22Rv1 (cell line): ENCODE data around the gene ADAMTS9.

Experiments
- H3K27ac ChIP-seq: fragments of 450-650 bp; 2 replicates; pipeline ENCODE4 v1.5.1; 2017
- CTCF ChIP-seq: fragments of 450-650 bp; IDR thresholded peaks from 2 replicates; pipeline ENCODE4 v1.5.1; 2017; ENCODE audit warnings: mild to moderate bottlenecking
- ZFX ChIP-seq: fragments of 450-650 bp; IDR thresholded peaks from 2 replicates; pipeline ENCODE4 v1.6.1; 2017; ENCODE audit warnings: antibody characterized with exemption, borderline replicate concordance

The ADAMTS9 gene

DNA sequence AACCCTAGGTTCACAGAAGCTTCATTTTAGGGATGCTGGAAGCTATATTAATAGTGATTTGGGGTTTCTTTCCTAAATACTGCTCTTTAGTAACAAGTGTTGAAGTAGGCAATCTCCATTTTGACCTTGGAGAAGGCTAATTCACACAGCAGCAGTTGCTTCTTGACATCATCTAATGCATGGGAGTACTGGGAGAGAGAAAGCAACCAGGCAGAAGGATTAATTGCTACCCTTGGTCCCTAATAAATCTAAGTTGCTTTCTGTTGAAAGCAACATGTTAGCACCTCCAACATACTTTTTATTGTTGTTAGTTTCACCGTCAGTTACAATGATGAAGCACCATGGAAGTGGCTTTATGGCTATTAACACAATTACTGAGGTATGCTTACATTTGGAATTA lies 96.2 kb downstream of the ADAMTS9 start:
- H3K27ac ChIP-seq: no peak overlapping the region
- TF ChIP-seq ZFX (no peak), CTCF (no peak)

- H3K27ac ChIP-seq: no peak overlapping the region
- TF ChIP-seq ZFX (no peak), CTCF (no peak)
Observed at GRCh38 chr3:64588380-64588779, 99.4 kb downstream of the ADAMTS9 start.

DNA sequence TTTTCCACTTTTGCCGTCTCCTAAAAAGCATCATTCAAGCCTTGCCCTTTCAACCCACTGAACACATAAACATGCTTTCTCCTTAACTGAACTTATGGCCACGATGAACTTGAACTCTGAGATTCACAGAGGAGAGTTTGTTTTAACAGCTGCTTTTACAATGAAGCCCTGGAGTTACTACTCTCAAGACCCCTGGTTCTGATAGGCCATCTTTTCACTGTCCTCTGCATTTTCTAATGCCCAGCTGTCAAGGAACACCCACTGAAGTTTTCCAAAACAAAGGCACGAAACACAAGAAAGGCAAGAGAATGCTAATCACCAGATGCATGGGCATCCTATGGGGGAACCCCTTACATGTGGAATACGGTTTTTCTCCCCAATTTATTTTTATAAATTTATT lies 100.8 kb downstream of the ADAMTS9 start:
- H3K27ac ChIP-seq: no peak overlapping the region
- no peak for TF ChIP-seq ZFX
- no peak for TF ChIP-seq CTCF

DNA sequence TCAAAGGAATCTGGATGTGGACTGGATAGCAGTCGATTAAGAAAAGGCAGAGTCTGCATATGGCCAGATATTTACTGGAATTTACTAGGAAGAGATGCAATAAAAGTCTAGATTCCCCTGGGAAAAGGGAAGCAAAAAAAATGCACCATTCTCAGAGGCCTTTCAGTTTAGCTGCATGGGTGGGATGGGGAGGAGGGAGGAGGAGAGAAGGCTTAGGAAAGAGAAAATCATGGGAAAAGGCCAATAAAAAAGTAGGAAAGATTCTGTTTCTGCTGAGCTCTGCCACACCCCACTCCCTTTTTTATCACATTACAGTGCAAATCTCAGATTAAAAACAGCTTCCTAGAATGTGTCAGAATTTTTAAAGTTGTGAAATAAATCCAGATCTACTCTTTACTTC lies 103.6 kb downstream of the ADAMTS9 start:
- TF ChIP-seq ZFX (no peak), CTCF (no peak)
- H3K27ac ChIP-seq: no peak overlapping the region

GRCh38 chr3:64578797-64579196 lies 109.0 kb downstream of the ADAMTS9 start:
- no peak overlapping the region for H3K27ac ChIP-seq
- TF ChIP-seq ZFX (no peak), CTCF (no peak)

DNA sequence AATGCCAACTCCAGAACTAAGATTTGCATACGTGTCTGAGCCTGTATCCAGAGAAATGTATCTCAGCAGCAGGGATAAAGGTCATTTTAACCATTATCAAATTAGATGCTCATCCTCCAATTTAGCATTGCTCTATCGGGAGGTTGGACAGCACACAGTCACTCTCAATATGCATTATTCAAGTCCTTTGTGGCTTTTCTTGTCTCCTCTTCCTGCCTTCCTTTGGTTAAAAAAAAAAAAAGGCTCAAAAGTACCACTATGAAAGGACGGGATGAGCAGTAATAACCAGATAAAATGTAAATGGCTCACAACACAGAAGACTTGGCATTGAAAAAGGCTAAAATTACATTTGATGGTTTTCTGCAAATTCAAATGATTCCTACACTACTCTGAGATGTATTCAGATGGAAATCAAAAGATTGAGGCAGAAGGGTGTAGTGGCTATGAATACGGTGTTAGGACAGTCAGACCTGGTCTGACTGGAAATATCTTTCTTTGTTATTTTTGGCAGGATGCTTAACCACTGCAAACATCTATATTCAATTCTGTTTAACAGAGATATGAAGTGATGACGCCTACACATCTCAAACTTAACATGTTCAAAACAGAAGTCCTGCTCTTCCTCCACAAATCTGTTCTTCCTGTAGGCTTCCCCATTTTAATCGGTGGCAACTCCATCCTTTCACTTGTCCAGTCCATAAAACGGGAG lies 109.6 kb downstream of the ADAMTS9 start:
- no peak overlapping the region for H3K27ac ChIP-seq
- no peak for TF ChIP-seq ZFX
- no peak for TF ChIP-seq CTCF

DNA sequence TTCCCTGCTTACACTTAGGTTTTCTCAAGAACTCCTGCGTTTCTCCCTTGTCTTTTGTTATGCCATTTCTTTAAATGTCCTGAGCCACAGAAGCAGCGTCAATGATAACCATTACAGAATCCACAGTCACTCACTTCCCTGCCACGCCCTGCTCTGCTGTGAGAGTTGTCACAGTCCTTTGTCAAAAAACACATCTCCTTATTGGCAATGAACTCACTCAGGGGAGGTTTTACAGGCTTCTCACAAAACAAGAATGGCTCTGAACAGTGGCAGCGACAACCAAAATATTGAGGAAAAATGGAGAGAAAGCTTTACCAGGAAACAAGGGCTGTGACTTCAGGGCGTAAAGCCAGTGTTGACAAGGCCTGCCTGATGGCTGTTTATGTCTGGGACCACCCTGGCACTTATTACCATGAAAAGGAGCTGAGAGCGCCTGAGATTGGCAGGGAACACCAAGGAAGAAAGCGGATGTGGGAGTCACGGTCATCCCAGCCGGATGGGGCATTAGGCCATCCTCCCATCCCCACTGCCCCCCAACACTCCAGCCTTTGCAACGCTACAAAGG lies 111.5 kb downstream of the ADAMTS9 start:
- no peak for TF ChIP-seq ZFX
- no peak for TF ChIP-seq CTCF
- no peak overlapping the region for H3K27ac ChIP-seq
